ENCODE data around the gene C12orf75. TPM values are rescaled to one million over a fixed set of nuclear protein-coding genes. Genes with fewer than 3 reads are reported as not detected.

C12orf75 gene
- total and polyA plus RNA-seq, 2 donors (not counting 3 experiments of a cell fraction or from before 2014, with no cell fraction given) = 23.6 to 60.7 TPM

GRCh38 chr12:105396024-105396423 lies 65.5 kb downstream of the C12orf75 start:
- Histone ChIP-seq H3K9me3 (replicated peaks; ENCODE audit: control insufficient read depth, insufficient read depth, low read length) (no peaks in the 10 kb centered on the region), H3K27ac (ENCODE audit: insufficient read depth, low read depth, low read length) (no peak overlapping the region), H3K79me2 (ENCODE audit: control insufficient read depth, insufficient read depth, low read length) (no peaks in the 10 kb centered on the region), H3K9ac (replicated peaks; ENCODE audit: extremely low read depth, insufficient read depth, low read length) (no peak overlapping the region), H3K36me3 (ENCODE audit: control insufficient read depth in 2 of 2, extremely low read depth in 1 of 2, insufficient read depth in 2 of 2, low read length in 2 of 2) (no peaks in the 10 kb centered on the region), H3K27me3 (ENCODE audit: control insufficient read depth in 2 of 2, insufficient read depth in 2 of 2, low read length in 2 of 2) (no peaks in the 10 kb centered on the region), H3K4me2 (ENCODE audit: insufficient read depth, low read length) (no peak overlapping the region), H3K4me1 (ENCODE audit: control insufficient read depth, extremely low read depth, insufficient read depth, low read length) (peaks cover 10% of the 10 kb centered on the region), H2AFZ (ENCODE audit: low read depth, low read length) (no peak overlapping the region), H4K20me1 (replicated peaks; ENCODE audit: control insufficient read depth, extremely low read depth, insufficient read depth, low read length) (no peaks in the 10 kb centered on the region), H3K9me1 (replicated peaks; ENCODE audit: control insufficient read depth, extremely low read depth, insufficient read depth, low read length) (no peaks in the 10 kb centered on the region), H3K4me3 (replicated peaks in 1 of 3; ENCODE audit: insufficient read depth in 1 of 3, low read depth in 1 of 3, low read length in 3 of 3) (no peak overlapping the region)
- intact Hi-C loops (cut with micrococcal nuclease) = no loop called here
- no TSS peak for BruUV-seq (replicated peaks)
- CTCF ChIA-PET = interaction anchor here (1.0 to 1.5 kb wide), 3 partner anchors 13 to 753 kb away, joined by 3 read pairs; no protein-coding TSS in a partner anchor
- dilution Hi-C loops (cut with MboI; ENCODE audit: extremely low pct_ligation_motif_present, low sequenced_read_pairs) = no loop called here
- DNase-seq (ENCODE audit: low read depth, low spot score) (no peak), FAIRE-seq (no peak)
- POLR2A ChIA-PET = no interaction called here
- no peak for TF ChIP-seq GATA2 (IDR thresholded peaks at IDR 0.05; ENCODE audit: insufficient read depth, insufficient read length, low read depth, low read length)
- no peak for TF ChIP-seq POLR2AphosphoS5 (IDR thresholded peaks at IDR 0.05; ENCODE audit: insufficient read depth, low read depth, low read length)
- TF ChIP-seq CTCF (IDR thresholded peaks at IDR 0.05; ENCODE audit: extremely low read depth in 1 of 2, insufficient read depth in 1 of 2, low read depth in 1 of 2, low read length in 2 of 2) = no peak
- no peak for TF ChIP-seq EZH2 (IDR thresholded peaks at IDR 0.05; ENCODE audit: borderline replicate concordance, low read depth, low read length, severe bottlenecking)
- TF ChIP-seq MAX (IDR thresholded peaks at IDR 0.05; ENCODE audit: insufficient read depth, insufficient read length) = no peak

- peaks cover 10% of the 10 kb centered on the region for H3K4me1 ChIP-seq (ENCODE audit: control insufficient read depth, extremely low read depth, insufficient read depth, low read length)
- no peaks in the 10 kb centered on the region for H3K27me3 ChIP-seq (ENCODE audit: control insufficient read depth in 2 of 2, insufficient read depth in 2 of 2, low read length in 2 of 2)
- H3K79me2 ChIP-seq (ENCODE audit: control insufficient read depth, insufficient read depth, low read length) = no peaks in the 10 kb centered on the region
- no peaks in the 10 kb centered on the region for H3K9me3 ChIP-seq (replicated peaks; ENCODE audit: control insufficient read depth, insufficient read depth, low read length)
- no peaks in the 10 kb centered on the region for H3K9me1 ChIP-seq (replicated peaks; ENCODE audit: control insufficient read depth, extremely low read depth, insufficient read depth, low read length)
- no peak overlapping the region for H3K4me2 ChIP-seq (ENCODE audit: insufficient read depth, low read length)
- TF ChIP-seq JUN (IDR thresholded peaks at IDR 0.05; ENCODE audit: borderline replicate concordance, insufficient read depth, insufficient read length, low read depth) (no peak), POLR2AphosphoS5 (IDR thresholded peaks at IDR 0.05; ENCODE audit: insufficient read depth, low read depth, low read length) (no peak), EZH2 (IDR thresholded peaks at IDR 0.05; ENCODE audit: borderline replicate concordance, low read depth, low read length, severe bottlenecking) (no peak), MYC (IDR thresholded peaks at IDR 0.05; ENCODE audit: low read depth, low read length) (no peak), CTCF (IDR thresholded peaks at IDR 0.05; ENCODE audit: extremely low read depth in 1 of 2, insufficient read depth in 1 of 2, low read depth in 1 of 2, low read length in 2 of 2) (no peak), FOS (IDR thresholded peaks at IDR 0.05; ENCODE audit: borderline replicate concordance, insufficient read depth, low read length) (no peak), MAX (IDR thresholded peaks at IDR 0.05; ENCODE audit: insufficient read depth, insufficient read length) (no peak), GATA2 (IDR thresholded peaks at IDR 0.05; ENCODE audit: insufficient read depth, insufficient read length, low read depth, low read length) (no peak), POLR2A (IDR thresholded peaks at IDR 0.05; ENCODE audit: low read depth, low read length) (no peak)
- H4K20me1 ChIP-seq (replicated peaks; ENCODE audit: control insufficient read depth, extremely low read depth, insufficient read depth, low read length) = no peaks in the 10 kb centered on the region
- H3K9ac ChIP-seq (replicated peaks; ENCODE audit: extremely low read depth, insufficient read depth, low read length) = no peak overlapping the region
- H3K4me3 ChIP-seq (replicated peaks in 1 of 3; ENCODE audit: insufficient read depth in 1 of 3, low read depth in 1 of 3, low read length in 3 of 3) = no peak overlapping the region
- DNase-seq (ENCODE audit: low read depth, low spot score) (no peak), FAIRE-seq (no peak)
- no peak overlapping the region for H2AFZ ChIP-seq (ENCODE audit: low read depth, low read length)
- dilution Hi-C loops (cut with MboI; ENCODE audit: extremely low pct_ligation_motif_present, low sequenced_read_pairs) = no loop called here
- ChIA-PET CTCF (interaction anchor here (1.2 to 1.5 kb wide), 2 partner anchors 58 to 752 kb away, joined by 3 read pairs; no protein-coding TSS in a partner anchor), POLR2A (no interaction called here)
- no peaks in the 10 kb centered on the region for H3K36me3 ChIP-seq (ENCODE audit: control insufficient read depth in 2 of 2, extremely low read depth in 1 of 2, insufficient read depth in 2 of 2, low read length in 2 of 2)
- no TSS peak for BruUV-seq (replicated peaks)
- intact Hi-C loops (cut with micrococcal nuclease) = no loop called here
- no peak overlapping the region for H3K27ac ChIP-seq (ENCODE audit: insufficient read depth, low read depth, low read length)
Observed at GRCh38 chr12:105396983-105397382, 66.5 kb downstream of the C12orf75 start.
